Liver (tissue), 9 donors: ENCODE data around the gene NAA10. TPM values are rescaled to one million over a fixed set of nuclear protein-coding genes. Genes with fewer than 3 reads are reported as not detected.

Source experiments
- DNase-seq: peaks from one replicate; pipeline ENCODE4 v3.0.0-alpha.2; 2017; ENCODE audit warnings: low spot score
- H3K27ac ChIP-seq, 2 donors: one replicate each; pipeline ENCODE4 v1.7.0; 2013; ENCODE audit warnings: inconsistent platforms in 2 of 2, low read length in 2 of 2, control low read depth in 1 of 2, low read depth in 1 of 2, mild to moderate bottlenecking in 1 of 2
- H3K27me3 ChIP-seq, 4 donors: one replicate each; pipeline versions ENCODE4 v1.6.1 to v1.7.0; 2013; ENCODE audit warnings: low read length in 3 of 4, inconsistent platforms in 1 of 4, mild to moderate bottlenecking in 1 of 4, moderate library complexity in 1 of 4; ENCODE audit not compliant: control insufficient read depth in 4 of 4, insufficient read depth in 4 of 4
- H3K36me3 ChIP-seq, 4 donors: one replicate each; pipeline versions ENCODE4 v1.6.1 to v1.7.0; 2013; ENCODE audit warnings: low read length in 3 of 4, mild to moderate bottlenecking in 3 of 4, low read depth in 1 of 4, moderate library complexity in 1 of 4; ENCODE audit not compliant: control insufficient read depth in 4 of 4, insufficient read depth in 3 of 4
- H3K4me1 ChIP-seq, 4 donors: one replicate each; pipeline versions ENCODE4 v1.6.1 to v1.7.0; 2013; ENCODE audit warnings: low read length in 3 of 4, mild to moderate bottlenecking in 3 of 4, moderate library complexity in 1 of 4; ENCODE audit not compliant: control insufficient read depth in 4 of 4, insufficient read depth in 4 of 4
- H3K4me3 ChIP-seq, 3 donors: one replicate each; pipeline versions ENCODE4 v1.6.1 to v1.7.0; 2013; ENCODE audit warnings: low read length in 3 of 3, control low read depth in 1 of 3, low read depth in 1 of 3, mild to moderate bottlenecking in 1 of 3
- H3K9ac ChIP-seq, 2 donors: one replicate each; pipeline ENCODE4 v1.7.0; 2013; ENCODE audit warnings: low read length in 2 of 2, mild to moderate bottlenecking in 2 of 2, moderate library complexity in 2 of 2, control low read depth in 1 of 2, low read depth in 1 of 2
- H3K9me3 ChIP-seq, 4 donors: one replicate each; pipeline versions ENCODE4 v1.6.1 to v1.7.0; 2013; ENCODE audit warnings: low read length in 3 of 4; ENCODE audit not compliant: control insufficient read depth in 4 of 4
- EGR1 ChIP-seq, 2 donors: IDR thresholded peaks; 2 replicates each; pipeline ENCODE4 v1.6.1; 2016 to 2018; ENCODE audit warnings: antibody characterized with exemption in 2 of 2, low read depth in 2 of 2
- FOXA1 ChIP-seq: IDR thresholded peaks from 2 replicates; pipeline ENCODE4 v1.6.1; 2016; ENCODE audit warnings: antibody characterized with exemption
- FOXA2 ChIP-seq: IDR thresholded peaks from 2 replicates; pipeline ENCODE4 v1.6.1; 2016; ENCODE audit warnings: antibody characterized with exemption
- GABPA ChIP-seq, 2 donors: IDR thresholded peaks in 1 of 2; conservative IDR thresholded peaks in 1 of 2; 2 replicates each; pipeline ENCODE4 v1.6.1; 2016; ENCODE audit warnings: antibody characterized with exemption in 2 of 2, mild to moderate bottlenecking in 1 of 2, moderate library complexity in 1 of 2
- HNF4A ChIP-seq, 2 donors: conservative IDR thresholded peaks; 2 replicates each; pipeline ENCODE4 v1.6.1; 2016; ENCODE audit warnings: antibody characterized with exemption in 2 of 2, mild to moderate bottlenecking in 2 of 2
- HNF4G ChIP-seq: IDR thresholded peaks from 2 replicates; pipeline ENCODE4 v1.6.1; 2016; ENCODE audit warnings: antibody characterized with exemption
- NR2F2 ChIP-seq: IDR thresholded peaks from 2 replicates; pipeline ENCODE4 v1.6.1; 2016; ENCODE audit warnings: antibody characterized with exemption
- RAD21 ChIP-seq, 2 donors: IDR thresholded peaks; 2 replicates each; pipeline ENCODE4 v1.6.1; 2016; ENCODE audit warnings: antibody characterized with exemption in 2 of 2, mild to moderate bottlenecking in 2 of 2
- RXRA ChIP-seq, 2 donors: IDR thresholded peaks; 2 replicates each; pipeline ENCODE4 v1.6.1; 2017 to 2018; ENCODE audit warnings: antibody characterized with exemption in 2 of 2, mild to moderate bottlenecking in 1 of 2
- TAF1 ChIP-seq: conservative IDR thresholded peaks from 2 replicates; pipeline ENCODE4 v1.6.1; 2016; ENCODE audit warnings: antibody characterized with exemption, mild to moderate bottlenecking
- YY1 ChIP-seq: IDR thresholded peaks from 2 replicates; pipeline ENCODE4 v1.6.1; 2016; ENCODE audit warnings: antibody characterized with exemption, mild to moderate bottlenecking
- WGBS: extraction: QIAGEN DNeasy Blood & Tissue Kit; methylation state at CpG from one replicate; pipeline ENCODE4 v1.1.7; 2013; 5-methylcytosine and 5-hydroxymethylcytosine counted together
- polyA plus RNA-seq, 2 donors: library from polyadenylated mRNA; stranded (reverse) in 1 of 2; unstranded in 1 of 2; fragments of 200-250 nt in 1 of 2; fragments of >200 nt in 1 of 2; fragmentation: Nextera tagmentation in 1 of 2; extraction: Ambion mirVana in 1 of 2; gene quantifications; one replicate each; pipeline versions ENCODE4 v1.2.1 to v1.2.3, GENCODE V29; 2013 to 2015
- total RNA-seq, 2 donors: library from RNA; depleted of rRNA; stranded (reverse); fragments of >200 nt; gene quantifications; one replicate each; pipeline ENCODE4 v1.2.3, GENCODE V29; 2014
- TF ChIP-seq, protein P1 (sequence below): IDR thresholded peaks from 2 replicates; pipeline ENCODE4 v1.6.1; 2016; ENCODE audit warnings: antibody characterized with exemption
- TF ChIP-seq, protein P2 (sequence below): IDR thresholded peaks from 2 replicates; pipeline ENCODE4 v1.6.1; 2016; ENCODE audit warnings: antibody characterized with exemption
- TF ChIP-seq, protein P3 (sequence below): fragments of 150-350 bp; IDR thresholded peaks from 2 replicates; pipeline ENCODE4 v1.5.1; 2017; ENCODE audit warnings: improper control_type of control experiment, low read depth, low read length; ENCODE audit not compliant: missing input control
- TF ChIP-seq, protein P4 (sequence below): IDR thresholded peaks from 2 replicates; pipeline ENCODE4 v1.6.1; 2016; ENCODE audit warnings: antibody characterized with exemption, mild to moderate bottlenecking
- donor health status: healthy.
- donor health status: healthy.
- donor health status: healthy.
- donor health status: healthy.
- donor health status: healthy.

Gene NAA10
- total and polyA plus RNA-seq, 4 donors: 20.5 to 58.8 (median 44.4) TPM

DNA sequence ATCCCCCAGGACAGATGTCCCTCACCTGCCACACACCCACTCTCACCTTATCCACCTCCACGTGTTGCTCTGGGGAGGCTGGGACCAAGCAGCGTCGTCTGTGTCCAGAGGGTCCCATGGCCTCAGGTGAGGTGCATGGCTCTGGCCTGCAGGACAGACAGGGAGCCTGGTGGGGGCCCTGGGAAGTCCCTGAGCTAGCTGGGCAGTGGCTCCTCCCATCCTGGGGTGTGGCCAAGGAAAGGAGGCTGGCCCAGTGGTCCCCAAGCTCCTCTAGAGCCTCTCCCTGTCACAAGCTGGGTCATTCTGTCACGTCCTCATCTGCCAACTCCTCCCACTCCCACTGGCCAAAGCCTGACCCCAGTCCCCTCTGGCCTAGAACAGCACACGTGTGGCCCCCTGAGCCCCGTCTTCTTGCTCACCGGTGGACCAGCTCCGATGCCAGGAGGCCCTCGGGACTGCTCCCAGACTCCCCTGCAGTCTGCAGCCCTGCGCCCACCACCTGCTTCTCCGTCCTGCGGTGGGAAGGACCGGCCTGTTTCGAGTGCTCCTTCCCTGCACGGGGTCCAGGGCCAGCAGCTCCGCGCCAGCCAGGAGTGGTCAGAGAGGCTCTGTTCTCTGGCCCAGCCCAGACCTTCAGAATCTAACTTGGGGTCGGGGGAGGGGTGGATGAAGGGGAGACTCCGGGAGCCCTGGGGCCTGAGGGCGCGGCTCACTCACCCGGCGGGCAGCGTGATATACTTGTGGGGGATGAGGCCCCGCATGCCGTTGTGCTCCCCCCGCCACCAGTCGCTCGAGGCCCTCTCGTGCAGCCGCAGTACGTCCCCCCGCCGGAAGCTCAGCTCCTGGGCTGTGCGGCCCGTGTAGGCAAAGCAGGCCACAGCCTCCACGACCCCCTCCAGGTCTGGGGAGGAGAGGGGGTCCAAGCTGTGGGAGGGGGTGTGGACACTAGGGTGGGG lies 25.5 kb downstream of the NAA10 start:
- no peaks in the 10 kb centered on the region for H3K27me3 ChIP-seq
- DNase-seq: no peak
- 87% methylated on average over 37 of the region's 37 CpGs for WGBS

DNA sequence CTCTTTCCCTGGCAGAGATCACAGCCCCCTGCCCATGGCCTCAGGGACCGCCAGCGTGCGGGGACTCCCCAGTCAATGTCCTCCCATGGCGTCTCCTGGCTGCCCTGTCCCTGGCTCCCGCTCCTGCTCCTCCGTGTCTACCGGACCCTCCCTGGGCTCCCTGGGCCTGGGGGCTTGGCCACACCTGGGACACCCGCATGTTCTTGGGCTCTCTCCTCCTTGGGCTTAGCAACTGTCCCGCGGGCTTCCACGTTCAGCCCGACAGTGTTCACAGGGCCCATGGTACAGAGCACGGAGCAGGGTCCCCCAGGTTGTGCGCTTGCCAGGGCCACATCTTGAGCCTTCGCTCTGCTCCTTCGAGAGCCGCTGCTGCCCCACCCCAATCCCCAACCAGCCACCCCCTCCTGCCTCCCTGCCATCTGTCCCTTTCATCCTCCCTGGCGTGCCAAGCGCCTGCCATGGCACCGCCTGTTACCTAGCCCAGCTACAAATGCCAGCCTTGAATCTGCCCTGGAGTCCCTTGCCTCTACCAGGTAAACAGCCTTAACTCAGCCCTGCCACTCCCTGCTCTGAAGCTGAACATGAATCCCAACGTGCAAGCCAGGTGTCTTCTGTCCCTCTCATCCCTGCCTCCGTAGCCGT lies 26.5 kb downstream of the NAA10 start:
- no peak overlapping the region for H3K4me3 ChIP-seq
- H3K9me3 ChIP-seq: no peaks in the 10 kb centered on the region
- no peak overlapping the region for H3K9ac ChIP-seq
- TF ChIP-seq YY1 (no peak), FOXA1 (no peak), RXRA (IDR thresholded peaks at IDR 0.05) (no peak), NR2F2 (no peak)
- TF ChIP-seq, protein P1, sequence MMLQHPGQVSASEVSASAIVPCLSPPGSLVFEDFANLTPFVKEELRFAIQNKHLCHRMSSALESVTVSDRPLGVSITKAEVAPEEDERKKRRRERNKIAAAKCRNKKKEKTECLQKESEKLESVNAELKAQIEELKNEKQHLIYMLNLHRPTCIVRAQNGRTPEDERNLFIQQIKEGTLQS: no peak
- whole genome bisulfite sequencing: 94% methylated on average over 23 of the region's 23 CpGs
- H3K4me1 ChIP-seq: peaks cover 0 to 6% (median 1%) of the 10 kb centered on the region in 4 donors
- no peak for DNase-seq
- no peaks in the 10 kb centered on the region for H3K36me3 ChIP-seq
- H3K27ac ChIP-seq: no peak overlapping the region
- no peaks in the 10 kb centered on the region for H3K27me3 ChIP-seq

More for the DNA sequence above, 25.5 kb downstream of the NAA10 start:
- no peaks in the 10 kb centered on the region for H3K36me3 ChIP-seq
- TF ChIP-seq, protein P2, sequence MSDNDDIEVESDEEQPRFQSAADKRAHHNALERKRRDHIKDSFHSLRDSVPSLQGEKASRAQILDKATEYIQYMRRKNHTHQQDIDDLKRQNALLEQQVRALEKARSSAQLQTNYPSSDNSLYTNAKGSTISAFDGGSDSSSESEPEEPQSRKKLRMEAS: no peak
- TF ChIP-seq RXRA (IDR thresholded peaks at IDR 0.05): no peak
- TF ChIP-seq, protein P3, sequence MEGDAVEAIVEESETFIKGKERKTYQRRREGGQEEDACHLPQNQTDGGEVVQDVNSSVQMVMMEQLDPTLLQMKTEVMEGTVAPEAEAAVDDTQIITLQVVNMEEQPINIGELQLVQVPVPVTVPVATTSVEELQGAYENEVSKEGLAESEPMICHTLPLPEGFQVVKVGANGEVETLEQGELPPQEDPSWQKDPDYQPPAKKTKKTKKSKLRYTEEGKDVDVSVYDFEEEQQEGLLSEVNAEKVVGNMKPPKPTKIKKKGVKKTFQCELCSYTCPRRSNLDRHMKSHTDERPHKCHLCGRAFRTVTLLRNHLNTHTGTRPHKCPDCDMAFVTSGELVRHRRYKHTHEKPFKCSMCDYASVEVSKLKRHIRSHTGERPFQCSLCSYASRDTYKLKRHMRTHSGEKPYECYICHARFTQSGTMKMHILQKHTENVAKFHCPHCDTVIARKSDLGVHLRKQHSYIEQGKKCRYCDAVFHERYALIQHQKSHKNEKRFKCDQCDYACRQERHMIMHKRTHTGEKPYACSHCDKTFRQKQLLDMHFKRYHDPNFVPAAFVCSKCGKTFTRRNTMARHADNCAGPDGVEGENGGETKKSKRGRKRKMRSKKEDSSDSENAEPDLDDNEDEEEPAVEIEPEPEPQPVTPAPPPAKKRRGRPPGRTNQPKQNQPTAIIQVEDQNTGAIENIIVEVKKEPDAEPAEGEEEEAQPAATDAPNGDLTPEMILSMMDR: no peak
- no peak for TF ChIP-seq YY1
- TF ChIP-seq HNF4G: no peak
- TF ChIP-seq TAF1: no peak
- no peak for TF ChIP-seq GABPA (IDR thresholded peaks at IDR 0.05 in 1 of 2, conservative IDR thresholded peaks at IDR 0.05 in 1 of 2)
- no peak for TF ChIP-seq EGR1 (IDR thresholded peaks at IDR 0.05; ENCODE audit: low read depth in 2 of 2)
- no peak for TF ChIP-seq HNF4A (conservative IDR thresholded peaks at IDR 0.05)
- TF ChIP-seq, protein P4, sequence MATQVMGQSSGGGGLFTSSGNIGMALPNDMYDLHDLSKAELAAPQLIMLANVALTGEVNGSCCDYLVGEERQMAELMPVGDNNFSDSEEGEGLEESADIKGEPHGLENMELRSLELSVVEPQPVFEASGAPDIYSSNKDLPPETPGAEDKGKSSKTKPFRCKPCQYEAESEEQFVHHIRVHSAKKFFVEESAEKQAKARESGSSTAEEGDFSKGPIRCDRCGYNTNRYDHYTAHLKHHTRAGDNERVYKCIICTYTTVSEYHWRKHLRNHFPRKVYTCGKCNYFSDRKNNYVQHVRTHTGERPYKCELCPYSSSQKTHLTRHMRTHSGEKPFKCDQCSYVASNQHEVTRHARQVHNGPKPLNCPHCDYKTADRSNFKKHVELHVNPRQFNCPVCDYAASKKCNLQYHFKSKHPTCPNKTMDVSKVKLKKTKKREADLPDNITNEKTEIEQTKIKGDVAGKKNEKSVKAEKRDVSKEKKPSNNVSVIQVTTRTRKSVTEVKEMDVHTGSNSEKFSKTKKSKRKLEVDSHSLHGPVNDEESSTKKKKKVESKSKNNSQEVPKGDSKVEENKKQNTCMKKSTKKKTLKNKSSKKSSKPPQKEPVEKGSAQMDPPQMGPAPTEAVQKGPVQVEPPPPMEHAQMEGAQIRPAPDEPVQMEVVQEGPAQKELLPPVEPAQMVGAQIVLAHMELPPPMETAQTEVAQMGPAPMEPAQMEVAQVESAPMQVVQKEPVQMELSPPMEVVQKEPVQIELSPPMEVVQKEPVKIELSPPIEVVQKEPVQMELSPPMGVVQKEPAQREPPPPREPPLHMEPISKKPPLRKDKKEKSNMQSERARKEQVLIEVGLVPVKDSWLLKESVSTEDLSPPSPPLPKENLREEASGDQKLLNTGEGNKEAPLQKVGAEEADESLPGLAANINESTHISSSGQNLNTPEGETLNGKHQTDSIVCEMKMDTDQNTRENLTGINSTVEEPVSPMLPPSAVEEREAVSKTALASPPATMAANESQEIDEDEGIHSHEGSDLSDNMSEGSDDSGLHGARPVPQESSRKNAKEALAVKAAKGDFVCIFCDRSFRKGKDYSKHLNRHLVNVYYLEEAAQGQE: no peak
- no peak for TF ChIP-seq FOXA1
- TF ChIP-seq FOXA2: no peak
- no peak for TF ChIP-seq RAD21 (IDR thresholded peaks at IDR 0.05)
- H3K27ac ChIP-seq: no peak overlapping the region
- H3K9me3 ChIP-seq: no peaks in the 10 kb centered on the region
- H3K4me1 ChIP-seq: peaks cover 0 to 2% (median under 1%) of the 10 kb centered on the region in 4 donors
- no peak overlapping the region for H3K4me3 ChIP-seq
- no peak overlapping the region for H3K9ac ChIP-seq
